Measurements from ENCODE around the gene ALOX12B. TPM values are rescaled to one million over a fixed set of nuclear protein-coding genes. Genes with fewer than 3 reads are reported as not detected.

Gene ALOX12B
- total RNA-seq, 4 donors from 2014 or later: not detected

GRCh38 chr17:8038954-8039610 is 48.4 kb downstream of the ALOX12B start, which contains the start of gene ALOX15B:
TSS of gene ALOX15B (plus strand) at chr17:8039059. CDS start at chr17:8039156, 97 bp downstream.
- Histone ChIP-seq H3K27ac (no peak within 1 kb of the TSS), H3K4me3 (replicated peaks in 1 of 3) (no peak within 1 kb of the TSS), H3K27me3 (peaks cover 7% of the 10 kb centered on the region), H3K9me3 (no peaks in the 10 kb centered on the region), H3K36me3 (no peaks in the 10 kb centered on the region), H3K4me1 (no peaks in the 10 kb centered on the region)
- WGBS, 2 donors: 12 to 21% methylated on average over 23 to 26 of the region's 37 CpGs
- TF ChIP-seq CTCF (IDR thresholded peaks at IDR 0.05): no peak
- no peak for TF ChIP-seq POLR2A (IDR thresholded peaks at IDR 0.05)
- DNase-seq: peak; percentile 9 to 25
- intact Hi-C loops (cut with DNase I): no loop called here

- intact Hi-C loops (cut with DNase I): no loop called here
- no peak for DNase-seq
- 54 to 87% methylated on average over 2 of the region's 2 CpGs for WGBS, 2 donors
- Histone ChIP-seq H3K36me3 (no peaks in the 10 kb centered on the region), H3K9me3 (no peaks in the 10 kb centered on the region), H3K27me3 (no peaks in the 10 kb centered on the region), H3K4me3 (replicated peaks in 1 of 3) (no peak overlapping the region), H3K27ac (no peak overlapping the region), H3K4me1 (no peaks in the 10 kb centered on the region)
- TF ChIP-seq CTCF (IDR thresholded peaks at IDR 0.05) (no peak), POLR2A (IDR thresholded peaks at IDR 0.05) (no peak)
These were observed 55.1 kb downstream of the ALOX12B start for GRCh38 chr17:8032442-8032841.

- DNase-seq: no peak
- 97 to 100% methylated on average over 1 of the region's 1 CpG for WGBS, 2 donors
- Histone ChIP-seq H3K4me1 (no peaks in the 10 kb centered on the region), H3K27me3 (no peaks in the 10 kb centered on the region), H3K27ac (no peak overlapping the region), H3K4me3 (replicated peaks in 1 of 3) (no peak overlapping the region), H3K9me3 (no peaks in the 10 kb centered on the region), H3K36me3 (no peaks in the 10 kb centered on the region)
- intact Hi-C loops (cut with DNase I): no loop called here
- TF ChIP-seq CTCF (IDR thresholded peaks at IDR 0.05) (no peak), POLR2A (IDR thresholded peaks at IDR 0.05) (no peak)
These were observed 55.6 kb downstream of the ALOX12B start for GRCh38 chr17:8031950-8032349.

GRCh38 chr17:8031261-8031661 is 56.3 kb downstream of the ALOX12B start:
- H3K36me3 ChIP-seq: no peaks in the 10 kb centered on the region
- H3K27me3 ChIP-seq: no peaks in the 10 kb centered on the region
- H3K4me1 ChIP-seq: no peaks in the 10 kb centered on the region
- H3K4me3 ChIP-seq (replicated peaks in 1 of 3): no peak overlapping the region
- 73 to 85% methylated on average over 6 of the region's 6 CpGs for WGBS, 2 donors
- TF ChIP-seq POLR2A (IDR thresholded peaks at IDR 0.05) (no peak), CTCF (IDR thresholded peaks at IDR 0.05) (no peak)
- no peak for DNase-seq
- H3K9me3 ChIP-seq: no peaks in the 10 kb centered on the region
- intact Hi-C loops (cut with DNase I): no loop called here
- H3K27ac ChIP-seq: no peak overlapping the region

- no peak for DNase-seq
- no peak overlapping the region for H3K27ac ChIP-seq
- no peaks in the 10 kb centered on the region for H3K27me3 ChIP-seq
- no peak for TF ChIP-seq POLR2A (IDR thresholded peaks at IDR 0.05)
- TF ChIP-seq CTCF (IDR thresholded peaks at IDR 0.05): no peak
- H3K4me3 ChIP-seq (replicated peaks in 1 of 3): no peak overlapping the region
- H3K4me1 ChIP-seq: peaks cover 0 to 2% of the 10 kb centered on the region in 2 donors
- WGBS, 2 donors: 76 to 83% methylated on average over 5 of the region's 5 CpGs
- H3K9me3 ChIP-seq: no peaks in the 10 kb centered on the region
- intact Hi-C loops (cut with DNase I): no loop called here
- H3K36me3 ChIP-seq: no peaks in the 10 kb centered on the region
These were observed 58.4 kb downstream of the ALOX12B start for GRCh38 chr17:8029121-8029520.

All from thyroid gland (tissue), 4 donors.